Measurements from ENCODE around the gene OFD1.

DNA sequence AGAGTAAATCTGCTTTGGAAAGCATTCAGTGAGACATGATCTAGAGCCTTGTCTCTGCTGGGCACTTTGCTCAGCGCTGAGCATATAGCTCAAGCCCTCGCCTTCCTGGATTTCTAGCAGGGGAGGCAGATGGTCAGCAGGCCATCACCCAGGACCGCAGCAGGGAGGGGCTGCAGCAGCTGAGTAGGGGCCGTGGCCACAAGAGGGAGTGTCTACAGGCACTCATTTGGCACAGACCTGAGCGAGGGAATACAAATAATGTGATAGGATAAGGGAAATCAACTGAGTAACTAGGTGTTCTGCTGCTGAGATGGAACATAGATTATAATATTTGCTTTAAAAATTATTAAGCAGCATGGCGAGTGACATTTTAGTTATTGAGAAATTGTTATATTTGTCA is 30.2 kb downstream of the OFD1 start:
- TF ChIP-seq ZNF384 (IDR thresholded peaks at IDR 0.05) = no peak
- TF ChIP-seq BHLHE40 (IDR thresholded peaks at IDR 0.05; ENCODE audit: borderline replicate concordance) = no peak
- TF ChIP-seq TARDBP (IDR thresholded peaks at IDR 0.05) = no peak
- TF ChIP-seq ELF4 (IDR thresholded peaks at IDR 0.05) = no peak
- TF ChIP-seq, protein P1, sequence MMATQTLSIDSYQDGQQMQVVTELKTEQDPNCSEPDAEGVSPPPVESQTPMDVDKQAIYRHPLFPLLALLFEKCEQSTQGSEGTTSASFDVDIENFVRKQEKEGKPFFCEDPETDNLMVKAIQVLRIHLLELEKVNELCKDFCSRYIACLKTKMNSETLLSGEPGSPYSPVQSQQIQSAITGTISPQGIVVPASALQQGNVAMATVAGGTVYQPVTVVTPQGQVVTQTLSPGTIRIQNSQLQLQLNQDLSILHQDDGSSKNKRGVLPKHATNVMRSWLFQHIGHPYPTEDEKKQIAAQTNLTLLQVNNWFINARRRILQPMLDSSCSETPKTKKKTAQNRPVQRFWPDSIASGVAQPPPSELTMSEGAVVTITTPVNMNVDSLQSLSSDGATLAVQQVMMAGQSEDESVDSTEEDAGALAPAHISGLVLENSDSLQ (IDR thresholded peaks at IDR 0.05) = no peak
- TF ChIP-seq LEF1 (IDR thresholded peaks at IDR 0.05; ENCODE audit: borderline replicate concordance) = no peak

All from HEK293T (cell line).